HL-60 (cell line): Measurements from ENCODE around the gene ZBTB46.

Source experiments
- GABPA ChIP-seq: IDR thresholded peaks from 2 replicates; pipeline ENCODE4 v1.6.1; 2012; ENCODE audit warnings: low read depth
- POLR2AphosphoS5 ChIP-seq: IDR thresholded peaks from 2 replicates; pipeline ENCODE4 v1.6.1; 2012; ENCODE audit warnings: low read depth
- TF ChIP-seq, protein P1 (sequence below): IDR thresholded peaks from 2 replicates; pipeline ENCODE4 v1.6.1; 2012; ENCODE audit warnings: low read depth; ENCODE audit not compliant: insufficient replicate concordance
- TF ChIP-seq, protein P2 (sequence below): IDR thresholded peaks from one replicate; pipeline ENCODE4 v1.5.1; 2011; ENCODE audit warnings: low read length, control low read depth, inconsistent platforms; ENCODE audit not compliant: insufficient read depth

DNA sequence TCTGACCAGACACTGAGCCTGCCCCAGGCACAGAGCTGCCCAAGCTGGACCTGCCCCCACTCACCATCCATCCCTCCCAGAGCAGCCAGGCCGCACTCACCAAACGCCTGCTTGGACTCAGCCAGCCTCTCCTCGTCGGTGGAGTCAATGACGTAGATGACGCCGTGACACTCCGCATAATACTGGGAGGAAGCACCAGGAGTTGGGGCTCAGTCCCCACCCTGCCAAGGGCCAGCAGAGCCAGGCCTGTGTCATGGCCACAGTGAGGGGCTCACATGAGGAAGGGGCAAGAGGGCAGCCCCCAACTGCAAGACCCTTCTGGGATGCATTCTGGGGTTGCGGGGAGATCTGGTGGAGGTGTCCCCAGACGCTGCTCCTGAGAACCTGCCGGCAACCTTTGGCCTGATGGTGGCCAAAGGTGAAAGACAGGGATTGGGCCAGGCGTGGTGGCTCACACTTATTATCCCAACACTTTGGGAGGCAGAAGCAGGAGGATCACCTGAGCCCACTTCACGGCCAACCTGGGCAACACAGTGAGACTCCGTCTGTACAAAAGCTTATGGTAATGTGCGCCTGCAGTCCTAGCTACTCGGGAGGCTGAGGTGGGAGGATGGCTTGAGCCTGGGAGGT lies 128.9 kb downstream of the ZBTB46 start:
- TF ChIP-seq, protein P1, sequence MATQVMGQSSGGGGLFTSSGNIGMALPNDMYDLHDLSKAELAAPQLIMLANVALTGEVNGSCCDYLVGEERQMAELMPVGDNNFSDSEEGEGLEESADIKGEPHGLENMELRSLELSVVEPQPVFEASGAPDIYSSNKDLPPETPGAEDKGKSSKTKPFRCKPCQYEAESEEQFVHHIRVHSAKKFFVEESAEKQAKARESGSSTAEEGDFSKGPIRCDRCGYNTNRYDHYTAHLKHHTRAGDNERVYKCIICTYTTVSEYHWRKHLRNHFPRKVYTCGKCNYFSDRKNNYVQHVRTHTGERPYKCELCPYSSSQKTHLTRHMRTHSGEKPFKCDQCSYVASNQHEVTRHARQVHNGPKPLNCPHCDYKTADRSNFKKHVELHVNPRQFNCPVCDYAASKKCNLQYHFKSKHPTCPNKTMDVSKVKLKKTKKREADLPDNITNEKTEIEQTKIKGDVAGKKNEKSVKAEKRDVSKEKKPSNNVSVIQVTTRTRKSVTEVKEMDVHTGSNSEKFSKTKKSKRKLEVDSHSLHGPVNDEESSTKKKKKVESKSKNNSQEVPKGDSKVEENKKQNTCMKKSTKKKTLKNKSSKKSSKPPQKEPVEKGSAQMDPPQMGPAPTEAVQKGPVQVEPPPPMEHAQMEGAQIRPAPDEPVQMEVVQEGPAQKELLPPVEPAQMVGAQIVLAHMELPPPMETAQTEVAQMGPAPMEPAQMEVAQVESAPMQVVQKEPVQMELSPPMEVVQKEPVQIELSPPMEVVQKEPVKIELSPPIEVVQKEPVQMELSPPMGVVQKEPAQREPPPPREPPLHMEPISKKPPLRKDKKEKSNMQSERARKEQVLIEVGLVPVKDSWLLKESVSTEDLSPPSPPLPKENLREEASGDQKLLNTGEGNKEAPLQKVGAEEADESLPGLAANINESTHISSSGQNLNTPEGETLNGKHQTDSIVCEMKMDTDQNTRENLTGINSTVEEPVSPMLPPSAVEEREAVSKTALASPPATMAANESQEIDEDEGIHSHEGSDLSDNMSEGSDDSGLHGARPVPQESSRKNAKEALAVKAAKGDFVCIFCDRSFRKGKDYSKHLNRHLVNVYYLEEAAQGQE: no peak
- no peak for TF ChIP-seq POLR2AphosphoS5
- TF ChIP-seq, protein P2, sequence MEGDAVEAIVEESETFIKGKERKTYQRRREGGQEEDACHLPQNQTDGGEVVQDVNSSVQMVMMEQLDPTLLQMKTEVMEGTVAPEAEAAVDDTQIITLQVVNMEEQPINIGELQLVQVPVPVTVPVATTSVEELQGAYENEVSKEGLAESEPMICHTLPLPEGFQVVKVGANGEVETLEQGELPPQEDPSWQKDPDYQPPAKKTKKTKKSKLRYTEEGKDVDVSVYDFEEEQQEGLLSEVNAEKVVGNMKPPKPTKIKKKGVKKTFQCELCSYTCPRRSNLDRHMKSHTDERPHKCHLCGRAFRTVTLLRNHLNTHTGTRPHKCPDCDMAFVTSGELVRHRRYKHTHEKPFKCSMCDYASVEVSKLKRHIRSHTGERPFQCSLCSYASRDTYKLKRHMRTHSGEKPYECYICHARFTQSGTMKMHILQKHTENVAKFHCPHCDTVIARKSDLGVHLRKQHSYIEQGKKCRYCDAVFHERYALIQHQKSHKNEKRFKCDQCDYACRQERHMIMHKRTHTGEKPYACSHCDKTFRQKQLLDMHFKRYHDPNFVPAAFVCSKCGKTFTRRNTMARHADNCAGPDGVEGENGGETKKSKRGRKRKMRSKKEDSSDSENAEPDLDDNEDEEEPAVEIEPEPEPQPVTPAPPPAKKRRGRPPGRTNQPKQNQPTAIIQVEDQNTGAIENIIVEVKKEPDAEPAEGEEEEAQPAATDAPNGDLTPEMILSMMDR: no peak
- no peak for TF ChIP-seq GABPA
